ENCODE results near the gene TNNC1. TPM values are rescaled to one million over a fixed set of nuclear protein-coding genes. Genes with fewer than 3 reads are reported as not detected.

The TNNC1 gene
- total and polyA plus RNA-seq, 2 of the 13 experiments (the other 11 are each of a cell fraction or from before 2014, with no cell fraction given) = 11.8 to 36.4 TPM

GRCh38 chr3:52444860-52445793 lies 8.7 kb downstream of the TNNC1 start, which contains the start of gene SEMA3G (continued):
- TF ChIP-seq PLRG1 (conservative IDR thresholded peaks at IDR 0.05) (no peak), CHD4 (IDR thresholded peaks at IDR 0.05; ENCODE audit: borderline replicate concordance, low read length) (no peak), ATF6 (CRISPR knock-in tag; conservative IDR thresholded peaks at IDR 0.05) (no peak), NCOR1 (IDR thresholded peaks at IDR 0.05; ENCODE audit: borderline replicate concordance, low read length) (no peak), TSC22D2 (CRISPR knock-in tag; IDR thresholded peaks at IDR 0.05; ENCODE audit: borderline replicate concordance) (no peak), SSRP1 (CRISPR knock-in tag; IDR thresholded peaks at IDR 0.05) (no peak), NFE2 (CRISPR knock-in tag; IDR thresholded peaks at IDR 0.05) (no peak), FOXA3 (CRISPR knock-in tag; IDR thresholded peaks at IDR 0.05) (peak; percentile 15; the same call in 1 of the 2 replicates), IRF2 (CRISPR knock-in tag; IDR thresholded peaks at IDR 0.05) (peak; percentile 70; the same call in 1 of the 2 replicates), NFAT5 (CRISPR knock-in tag; IDR thresholded peaks at IDR 0.05) (no peak), MIXL1 (CRISPR knock-in tag; IDR thresholded peaks at IDR 0.05) (peak; percentile 53; the same call in 1 of the 2 replicates), ZNF12 (CRISPR knock-in tag; IDR thresholded peaks at IDR 0.05) (no peak), HOXA9 (CRISPR knock-in tag; IDR thresholded peaks at IDR 0.05; ENCODE audit: borderline replicate concordance) (no peak), ZNF710 (CRISPR knock-in tag; IDR thresholded peaks at IDR 0.05; ENCODE audit: borderline replicate concordance) (no peak)
- TF ChIP-seq, protein P1, sequence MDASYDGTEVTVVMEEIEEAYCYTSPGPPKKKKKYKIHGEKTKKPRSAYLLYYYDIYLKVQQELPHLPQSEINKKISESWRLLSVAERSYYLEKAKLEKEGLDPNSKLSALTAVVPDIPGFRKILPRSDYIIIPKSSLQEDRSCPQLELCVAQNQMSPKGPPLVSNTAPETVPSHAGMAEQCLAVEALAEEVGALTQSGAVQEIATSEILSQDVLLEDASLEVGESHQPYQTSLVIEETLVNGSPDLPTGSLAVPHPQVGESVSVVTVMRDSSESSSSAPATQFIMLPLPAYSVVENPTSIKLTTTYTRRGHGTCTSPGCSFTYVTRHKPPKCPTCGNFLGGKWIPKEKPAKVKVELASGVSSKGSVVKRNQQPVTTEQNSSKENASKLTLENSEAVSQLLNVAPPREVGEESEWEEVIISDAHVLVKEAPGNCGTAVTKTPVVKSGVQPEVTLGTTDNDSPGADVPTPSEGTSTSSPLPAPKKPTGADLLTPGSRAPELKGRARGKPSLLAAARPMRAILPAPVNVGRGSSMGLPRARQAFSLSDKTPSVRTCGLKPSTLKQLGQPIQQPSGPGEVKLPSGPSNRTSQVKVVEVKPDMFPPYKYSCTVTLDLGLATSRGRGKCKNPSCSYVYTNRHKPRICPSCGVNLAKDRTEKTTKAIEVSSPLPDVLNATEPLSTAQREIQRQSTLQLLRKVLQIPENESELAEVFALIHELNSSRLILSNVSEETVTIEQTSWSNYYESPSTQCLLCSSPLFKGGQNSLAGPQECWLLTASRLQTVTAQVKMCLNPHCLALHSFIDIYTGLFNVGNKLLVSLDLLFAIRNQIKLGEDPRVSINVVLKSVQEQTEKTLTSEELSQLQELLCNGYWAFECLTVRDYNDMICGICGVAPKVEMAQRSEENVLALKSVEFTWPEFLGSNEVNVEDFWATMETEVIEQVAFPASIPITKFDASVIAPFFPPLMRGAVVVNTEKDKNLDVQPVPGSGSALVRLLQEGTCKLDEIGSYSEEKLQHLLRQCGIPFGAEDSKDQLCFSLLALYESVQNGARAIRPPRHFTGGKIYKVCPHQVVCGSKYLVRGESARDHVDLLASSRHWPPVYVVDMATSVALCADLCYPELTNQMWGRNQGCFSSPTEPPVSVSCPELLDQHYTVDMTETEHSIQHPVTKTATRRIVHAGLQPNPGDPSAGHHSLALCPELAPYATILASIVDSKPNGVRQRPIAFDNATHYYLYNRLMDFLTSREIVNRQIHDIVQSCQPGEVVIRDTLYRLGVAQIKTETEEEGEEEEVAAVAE (CRISPR knock-in tag; IDR thresholded peaks at IDR 0.05; ENCODE audit: borderline replicate concordance) = no peak

Data from HepG2 (cell line).